HuH-7.5 (cell line): ENCODE measurements around the gene TRIM50.
"Not testable (repeated sequence)": the region's sequence is repeated elsewhere in the genome, so short reads cannot be mapped to it uniquely, and the experiment has no call there.

Experiments
- DNase-seq: peaks from one replicate; pipeline ENCODE4 v3.0.0; 2011; ENCODE audit warnings: low spot score

Gene TRIM50

DNA sequence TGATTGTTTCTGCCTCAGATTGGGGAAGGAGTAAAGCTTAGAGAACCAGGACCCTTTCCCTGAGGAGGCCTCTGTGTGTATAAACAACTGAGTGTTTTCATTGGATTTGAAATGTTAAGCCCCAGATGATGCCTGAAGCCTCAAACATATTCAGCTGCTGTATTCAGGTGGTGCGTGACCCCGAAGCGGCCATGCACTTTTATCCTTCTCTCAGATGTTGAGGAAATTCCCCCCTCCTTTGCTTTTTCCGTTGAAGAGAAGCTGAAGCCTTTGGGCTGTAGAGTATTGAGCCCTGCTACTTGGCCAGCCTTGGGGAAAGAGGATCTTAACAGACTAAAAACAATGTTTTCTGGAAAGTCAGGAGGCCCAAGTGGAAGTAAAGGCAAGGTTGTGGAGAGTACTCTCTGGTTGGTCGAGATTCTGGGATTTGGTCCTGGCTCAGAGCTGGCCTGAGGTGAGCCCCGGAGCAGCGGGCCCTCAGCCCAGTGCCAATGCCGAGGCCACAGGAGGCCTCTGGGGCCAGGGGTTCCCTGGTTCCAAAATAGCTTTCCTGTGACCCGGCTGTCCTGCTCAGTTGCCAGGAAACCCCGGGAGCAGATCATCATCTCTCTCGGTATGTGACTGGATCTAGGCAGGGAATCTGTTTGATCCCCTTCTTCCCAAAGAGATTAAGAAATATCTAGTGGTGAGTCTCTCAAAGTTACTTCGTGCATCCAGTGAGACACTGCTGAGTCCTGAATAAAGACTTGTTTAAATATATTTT is 22.6 kb upstream of the TRIM50 start:
- DNase-seq, result no peak

DNA sequence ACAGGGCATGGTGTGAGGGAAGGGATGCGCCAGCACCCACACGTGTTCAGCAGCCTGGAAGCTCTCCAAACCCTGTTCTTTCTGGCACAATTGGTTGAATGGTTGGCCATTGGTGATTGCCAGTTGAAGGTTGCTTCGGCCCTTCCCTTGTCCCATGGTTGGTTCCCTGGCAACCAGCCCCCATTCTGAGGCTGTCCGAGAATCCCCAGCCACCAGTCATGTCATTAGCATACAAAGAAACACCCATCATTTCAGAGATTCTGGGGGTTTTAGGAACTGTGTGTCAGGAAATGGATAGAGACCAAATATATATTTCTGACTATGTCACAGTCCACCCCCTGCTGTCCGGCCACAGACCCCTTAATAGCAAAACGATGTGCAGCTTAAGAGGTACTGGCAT is 21.9 kb upstream of the TRIM50 start:
- no peak for DNase-seq

DNA sequence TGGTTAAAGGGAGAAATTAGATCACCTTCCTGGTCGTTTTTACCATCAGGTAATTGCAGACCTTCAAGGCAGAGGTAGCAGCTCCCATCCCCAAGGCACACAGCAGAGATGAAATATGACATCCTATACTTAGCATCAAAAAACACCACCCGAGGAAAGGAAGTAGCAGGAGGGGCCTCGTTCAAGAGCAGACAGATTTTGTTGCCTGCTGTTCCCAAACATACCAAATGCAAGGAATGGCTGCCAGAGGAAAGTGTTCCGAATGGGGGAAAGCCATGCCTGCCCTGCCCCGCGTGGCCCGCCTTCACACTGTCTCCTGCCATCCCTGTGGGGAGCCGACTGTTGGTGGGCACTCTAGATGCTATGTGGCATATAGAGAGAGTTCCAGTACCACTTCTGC is 18.1 kb upstream of the TRIM50 start:
- DNase-seq, result no peak

DNA sequence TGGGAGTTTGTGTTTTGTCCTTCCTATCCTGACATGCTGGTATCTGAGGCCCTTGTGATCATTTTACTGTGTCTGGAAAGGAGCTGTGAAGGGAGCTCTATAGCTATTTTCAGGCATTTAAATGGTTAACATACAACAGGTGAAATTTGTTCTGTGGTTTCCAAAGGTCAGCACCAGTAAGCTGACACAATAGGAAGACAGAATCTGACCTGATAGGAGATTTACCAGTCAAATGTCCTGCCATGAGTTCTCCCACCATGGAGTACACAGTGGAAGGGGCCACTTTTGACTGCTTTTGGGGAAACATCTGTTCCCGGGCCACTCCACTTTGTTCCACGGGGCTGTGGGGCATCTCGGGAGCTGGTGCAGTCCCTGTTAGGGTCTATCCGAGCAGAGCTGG is 17.7 kb upstream of the TRIM50 start:
- DNase-seq, result no peak

DNA sequence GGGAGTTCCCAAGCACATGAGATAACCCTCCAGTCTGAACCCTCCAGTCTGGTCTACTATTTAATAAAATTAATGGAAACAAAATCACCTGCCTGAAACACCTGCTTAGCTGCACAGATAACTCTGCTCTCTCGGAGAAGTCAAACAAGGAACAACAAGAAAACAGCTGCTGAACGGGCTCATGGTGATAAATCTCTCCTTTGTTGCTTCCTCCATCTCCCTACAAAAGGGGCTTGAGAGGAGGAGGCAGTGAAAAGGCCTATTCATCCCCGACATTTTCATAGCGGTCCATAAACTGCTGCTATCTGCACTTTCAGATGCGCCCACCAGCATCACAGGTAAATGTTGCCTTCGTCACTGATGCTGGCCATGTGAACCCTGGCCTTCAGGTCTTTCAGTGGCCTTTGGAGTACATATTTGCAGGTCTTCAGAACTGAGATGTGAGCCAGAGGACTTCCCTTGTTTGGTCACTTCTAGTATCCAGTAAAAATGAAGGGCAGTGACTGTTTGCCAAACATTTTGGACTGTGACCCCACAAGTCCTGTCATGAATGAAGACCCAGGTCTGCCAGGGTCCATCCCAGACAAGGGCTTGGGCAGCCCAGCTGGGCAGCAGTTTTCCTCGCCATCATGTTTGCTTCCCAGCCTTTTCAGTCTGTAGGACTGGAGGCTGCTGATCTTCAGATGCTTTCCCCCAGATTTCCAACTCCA is 15.9 kb upstream of the TRIM50 start:
- DNase-seq, result no peak

DNA sequence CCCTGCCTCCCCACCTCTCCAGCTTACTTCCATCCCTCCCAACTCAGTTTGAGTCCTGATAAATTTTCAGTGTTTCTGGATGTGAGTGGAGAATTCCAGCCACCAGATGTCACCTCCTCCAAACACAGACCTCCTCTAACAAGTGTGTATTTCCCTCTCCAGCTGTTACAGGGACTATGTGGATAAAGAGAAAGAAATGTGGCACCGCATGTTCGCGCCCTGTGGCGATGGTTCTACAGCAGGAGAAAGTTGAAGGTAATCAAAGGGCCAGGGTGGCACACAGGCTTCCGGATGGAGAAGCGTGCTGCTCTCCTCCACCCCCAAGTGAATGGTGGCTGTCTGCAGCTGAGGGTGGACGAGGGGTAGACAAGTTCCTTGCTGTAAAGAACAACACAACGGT is 14.8 kb upstream of the TRIM50 start:
- DNase-seq, result peak; percentile 77

DNA sequence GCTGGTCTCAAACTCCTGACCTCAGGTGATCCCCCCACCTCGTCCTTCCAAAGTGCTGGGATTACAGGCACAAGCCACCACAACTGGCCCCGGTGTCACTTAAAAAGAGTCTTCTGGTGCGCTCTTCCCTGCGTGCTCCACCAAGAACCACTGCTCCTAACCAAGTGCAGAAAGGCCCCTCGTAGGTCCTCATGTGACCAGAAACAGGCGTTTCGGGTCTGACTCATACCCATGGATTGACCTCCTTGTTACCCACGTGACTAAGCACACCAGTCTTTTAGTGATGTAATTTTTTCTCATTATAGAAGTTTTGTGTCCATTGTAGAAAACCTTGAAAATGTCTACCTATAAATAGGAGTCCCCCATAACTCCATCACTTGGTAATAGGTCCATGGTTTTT is 14.0 kb upstream of the TRIM50 start:
- DNase-seq, result no peak

DNA sequence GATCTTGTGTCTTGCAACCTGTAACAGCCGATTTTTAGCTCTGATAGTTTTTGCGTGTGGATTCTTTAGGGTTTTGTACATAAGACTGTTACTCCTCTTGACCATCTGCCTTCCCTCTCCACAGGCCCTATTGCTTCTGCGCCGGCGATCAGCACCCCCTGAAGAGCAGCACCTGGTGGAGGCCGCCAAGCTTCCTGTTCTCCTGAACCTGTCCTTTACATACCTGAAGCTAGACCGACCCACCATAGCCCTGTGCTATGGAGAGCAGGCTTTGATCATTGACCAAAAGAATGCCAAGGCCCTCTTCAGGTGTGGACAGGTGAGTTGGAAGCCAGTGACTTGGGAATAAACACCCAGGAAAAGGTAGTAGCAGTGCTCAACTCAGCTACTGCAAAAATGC is 12.6 kb upstream of the TRIM50 start:
- DNase-seq, result no peak

DNA sequence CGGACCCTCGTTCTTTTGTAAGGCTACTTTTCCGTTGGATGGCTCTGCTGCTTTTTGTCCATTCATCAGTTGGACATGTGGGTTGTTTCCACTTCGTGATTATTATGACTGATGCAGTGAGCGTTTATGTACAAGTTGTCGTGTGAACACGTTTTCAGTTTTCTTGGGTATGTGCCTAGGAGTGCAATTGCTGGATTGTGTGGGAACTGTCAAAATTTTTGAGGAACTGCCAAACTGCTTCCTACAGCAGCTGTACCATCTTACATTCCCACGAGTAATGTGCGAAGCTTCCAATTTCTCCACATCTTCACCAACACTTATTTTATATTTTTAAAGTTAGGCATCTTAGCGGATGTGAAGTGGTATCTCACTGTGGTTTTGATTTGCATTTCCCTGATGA is 10.4 kb upstream of the TRIM50 start:
- DNase-seq, result no peak

DNA sequence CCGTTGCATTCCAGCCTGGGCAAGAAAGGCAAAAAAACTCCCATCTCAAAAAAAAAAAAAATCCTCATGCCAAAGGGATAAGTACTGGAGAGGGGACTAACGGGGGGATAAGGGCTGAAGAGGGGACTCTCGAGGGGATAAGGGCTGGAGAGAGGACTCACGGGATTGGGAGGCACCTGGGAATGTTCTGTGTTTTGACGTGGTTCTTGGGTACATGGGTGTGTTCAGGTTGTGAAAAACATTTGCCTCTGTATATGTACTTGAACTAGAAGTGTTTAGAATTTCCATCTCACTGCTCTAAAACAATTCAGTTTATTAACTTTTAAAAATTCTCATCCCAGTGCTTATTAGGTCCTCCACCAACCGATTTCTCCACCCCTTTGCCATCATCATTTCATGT is 4.6 kb upstream of the TRIM50 start:
- no peak for DNase-seq

DNA sequence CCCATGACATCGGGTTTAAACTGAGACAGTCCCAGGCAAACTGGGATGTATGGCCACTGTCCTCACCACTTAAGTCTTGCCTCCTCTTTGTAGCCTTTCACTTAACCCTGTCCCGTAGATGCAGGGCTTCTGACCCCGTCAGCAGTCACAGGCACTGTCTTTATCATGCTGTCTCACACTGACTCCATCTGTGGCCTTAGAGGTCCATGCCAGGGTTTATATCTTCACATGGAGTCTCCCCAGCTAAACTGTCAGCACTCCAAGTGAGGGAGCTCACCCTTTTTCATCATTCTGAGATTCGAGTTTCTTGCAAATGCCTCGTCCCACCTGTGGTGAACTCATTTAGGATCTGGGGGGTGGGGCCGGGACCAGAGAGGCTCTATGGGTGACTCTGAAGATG is 2.9 kb upstream of the TRIM50 start:
- no peak for DNase-seq

DNA sequence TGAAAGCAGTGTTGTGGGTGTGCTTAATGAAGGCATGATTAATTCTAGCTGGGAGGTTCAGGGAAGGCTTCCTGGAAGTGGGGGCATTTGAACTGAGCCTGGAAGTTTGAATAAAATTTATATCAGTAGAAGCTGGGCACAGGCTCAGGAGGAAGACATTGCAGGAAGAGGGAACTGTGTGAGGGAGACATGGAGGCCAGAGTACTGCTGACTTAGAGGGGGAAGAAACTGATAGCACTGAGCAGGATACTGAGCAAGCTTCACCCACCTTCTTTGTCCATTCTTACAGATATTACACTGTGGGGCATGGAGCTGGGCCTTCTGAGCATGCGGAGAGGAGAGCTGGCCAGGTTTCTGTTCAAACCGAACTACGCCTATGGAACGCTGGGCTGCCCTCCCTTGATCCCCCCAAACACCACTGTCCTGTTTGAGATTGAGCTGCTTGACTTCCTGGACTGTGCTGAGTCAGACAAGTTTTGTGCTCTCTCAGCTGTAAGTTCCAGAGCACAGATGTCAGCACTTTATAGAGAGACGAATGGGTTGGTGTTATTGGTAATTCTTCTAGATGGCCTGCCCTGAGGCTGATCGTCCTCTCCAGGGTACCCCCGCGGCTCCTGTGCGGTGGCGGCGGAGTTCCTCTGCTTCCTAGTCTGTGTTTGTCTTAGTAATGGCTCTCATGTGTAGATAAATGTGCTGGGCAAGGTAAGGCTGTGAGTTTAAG is 2.1 kb upstream of the TRIM50 start:
- no peak for DNase-seq

DNA sequence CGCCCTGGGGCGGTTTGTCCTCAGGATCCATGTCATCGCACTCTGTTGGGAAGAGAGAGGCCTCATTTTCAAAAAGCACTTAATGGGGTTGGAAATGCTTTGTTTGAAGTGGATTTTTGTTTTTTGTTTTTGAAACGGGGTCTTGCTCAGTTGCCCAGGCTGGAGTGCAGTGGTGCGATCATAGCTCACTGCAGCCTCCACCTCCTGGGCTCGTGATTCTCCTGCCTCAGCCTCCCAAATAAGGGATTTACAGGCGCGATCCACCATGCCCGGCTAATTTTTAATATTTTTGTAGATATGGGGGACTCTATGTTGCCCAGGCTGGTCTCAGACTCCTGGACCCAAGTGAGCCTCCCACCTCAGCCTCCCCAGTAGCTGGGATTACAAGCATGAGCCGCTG is 814 bp upstream of the TRIM50 start:
- no peak for DNase-seq

DNA sequence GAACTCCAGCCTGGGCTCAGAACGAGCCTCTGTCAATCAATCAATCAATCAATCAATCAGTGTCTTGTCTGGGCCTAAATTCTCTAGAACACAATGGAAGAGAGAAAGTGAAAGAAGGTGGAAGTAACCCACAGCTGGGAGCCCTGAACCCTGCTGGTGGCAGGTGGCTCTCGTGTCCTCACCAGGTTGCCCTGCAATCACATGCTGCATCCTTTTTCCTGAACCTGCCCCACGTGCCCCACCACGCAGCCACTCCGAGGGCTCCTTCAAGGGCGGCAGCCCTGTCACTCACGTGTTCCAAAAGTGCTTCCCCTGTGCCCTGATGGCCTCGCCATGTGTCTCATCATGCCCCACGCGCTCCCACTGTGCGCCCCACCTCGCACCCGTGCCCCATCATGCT is 433 bp downstream of the TRIM50 start:
- not testable (repeated sequence) for DNase-seq

DNA sequence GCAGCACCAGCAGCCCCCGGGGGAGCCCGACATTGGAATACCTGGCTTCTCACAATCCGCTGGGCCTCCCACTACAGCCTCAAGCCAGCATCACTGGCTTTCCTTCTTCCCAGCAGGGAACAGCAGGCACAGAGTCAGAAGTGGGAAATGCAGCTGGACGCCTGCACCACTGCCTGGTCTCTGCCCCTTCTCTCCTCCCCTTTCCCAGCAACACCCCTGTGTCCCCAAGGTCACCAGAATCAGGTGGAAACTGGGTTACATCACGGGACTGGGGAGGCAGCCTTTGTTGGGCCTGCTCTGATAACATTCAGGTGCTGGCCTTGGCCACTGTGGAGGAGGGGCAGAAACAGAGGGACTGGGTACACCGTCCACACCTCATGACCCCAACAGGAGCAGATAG is 2.5 kb downstream of the TRIM50 start:
- DNase-seq, result not testable (repeated sequence)

DNA sequence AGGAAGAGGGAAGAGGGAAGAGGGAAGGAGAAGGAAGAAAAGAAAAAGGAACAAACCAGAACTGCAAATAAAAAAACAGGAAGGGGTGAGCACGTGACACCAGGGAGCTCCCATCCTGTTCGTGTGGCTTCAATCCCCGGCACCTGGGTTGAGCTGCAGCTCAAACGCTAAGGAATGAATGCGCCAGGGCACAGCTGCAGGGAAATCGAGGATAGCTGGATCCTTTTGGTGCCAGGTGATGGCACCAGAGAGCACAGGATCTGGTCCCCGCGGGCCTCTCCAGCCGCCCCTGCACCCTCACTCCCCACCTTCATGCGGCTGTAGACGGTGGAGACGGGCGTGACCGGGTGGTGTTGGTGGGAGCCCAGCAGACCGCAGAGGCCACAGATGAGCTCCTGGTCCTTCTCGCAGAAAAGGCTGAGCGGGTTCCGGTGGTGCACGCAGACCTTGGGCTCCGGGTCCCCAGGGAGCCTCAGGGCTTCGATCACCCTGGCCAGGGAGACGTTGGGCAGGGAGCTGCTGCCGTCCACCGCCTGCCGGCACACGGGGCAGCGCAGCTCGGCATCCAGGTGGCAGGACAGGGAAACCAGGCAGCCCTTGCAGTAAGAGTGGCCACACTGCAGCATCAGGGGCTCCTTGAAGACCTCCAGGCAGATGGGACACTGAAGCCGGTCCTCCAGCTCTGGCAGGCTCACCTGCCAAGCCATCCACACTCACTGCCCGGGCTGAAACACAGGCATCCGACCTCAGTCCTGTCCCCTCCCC is 3.6 kb downstream of the TRIM50 start:
- peak; percentile 77 for DNase-seq

DNA sequence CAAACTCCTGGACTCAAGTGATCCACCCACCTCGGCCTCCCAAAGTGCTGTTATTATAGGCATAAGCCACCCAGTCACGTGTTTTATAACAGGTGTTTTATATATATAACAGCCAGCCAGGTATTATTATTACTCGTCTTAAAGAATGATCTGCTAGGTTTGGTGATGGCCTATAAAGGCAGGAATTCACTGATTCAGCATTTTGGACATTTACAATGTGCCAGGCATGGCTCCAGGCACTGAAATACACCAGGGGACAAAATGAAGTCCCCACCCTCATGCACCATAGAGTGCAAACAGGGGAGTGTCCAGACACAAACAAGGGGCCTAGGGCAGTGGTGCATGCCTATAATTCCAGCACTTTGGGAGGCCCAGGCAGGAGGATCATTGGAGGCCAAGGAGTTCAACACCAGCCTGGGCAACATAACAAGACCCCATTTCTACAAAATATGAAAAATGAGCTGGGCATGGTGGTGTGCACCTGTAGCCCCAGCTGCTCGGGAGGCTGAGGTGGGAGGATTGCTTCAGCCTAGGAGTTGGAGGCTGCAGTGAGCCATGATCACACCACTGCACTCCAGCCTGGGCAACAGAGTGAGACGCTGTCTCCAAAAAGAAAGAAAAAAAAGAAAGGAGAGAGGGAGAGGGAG is 4.3 kb downstream of the TRIM50 start:
- DNase-seq, result not testable (repeated sequence)

DNA sequence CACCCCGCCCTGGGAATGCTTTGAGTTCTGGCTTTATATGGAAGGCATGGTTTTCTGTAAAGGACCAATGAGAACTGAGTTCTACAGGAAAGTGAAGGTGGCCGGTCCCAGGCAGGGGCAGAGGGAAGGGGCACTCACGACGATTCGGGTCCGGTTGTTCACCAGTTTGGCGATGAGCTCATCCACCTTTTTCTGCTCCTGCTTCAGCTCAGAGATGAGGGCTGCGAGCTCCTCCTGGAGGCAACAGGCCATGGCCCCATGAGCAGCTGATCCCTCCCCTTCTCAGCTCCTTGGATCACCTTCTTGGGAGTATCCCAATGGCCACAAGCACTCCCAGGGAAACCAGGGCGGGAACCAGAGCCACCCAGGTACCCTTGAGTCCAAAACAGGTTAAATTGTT is 7.9 kb downstream of the TRIM50 start:
- DNase-seq, result not testable (repeated sequence)

DNA sequence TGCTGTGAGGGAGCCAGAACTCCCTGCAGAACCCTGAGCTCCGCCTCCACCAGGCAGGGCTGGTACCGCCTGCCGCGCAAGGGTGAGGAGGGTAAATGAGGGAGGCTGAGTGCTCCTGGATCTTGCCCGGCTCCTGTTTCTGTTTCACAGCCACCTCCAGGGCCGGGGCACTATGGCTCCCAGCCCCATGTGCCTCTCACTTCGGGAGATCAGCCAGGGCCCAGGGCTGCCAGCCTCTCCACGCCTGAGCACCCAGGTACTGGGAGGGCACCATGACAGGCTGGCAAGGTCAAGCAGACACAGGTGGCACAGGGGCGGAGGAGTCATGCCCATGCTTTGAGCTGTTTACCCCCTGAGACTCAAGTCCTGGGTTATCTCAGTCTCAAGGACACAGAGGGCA is 8.3 kb downstream of the TRIM50 start:
- not testable (repeated sequence) for DNase-seq

DNA sequence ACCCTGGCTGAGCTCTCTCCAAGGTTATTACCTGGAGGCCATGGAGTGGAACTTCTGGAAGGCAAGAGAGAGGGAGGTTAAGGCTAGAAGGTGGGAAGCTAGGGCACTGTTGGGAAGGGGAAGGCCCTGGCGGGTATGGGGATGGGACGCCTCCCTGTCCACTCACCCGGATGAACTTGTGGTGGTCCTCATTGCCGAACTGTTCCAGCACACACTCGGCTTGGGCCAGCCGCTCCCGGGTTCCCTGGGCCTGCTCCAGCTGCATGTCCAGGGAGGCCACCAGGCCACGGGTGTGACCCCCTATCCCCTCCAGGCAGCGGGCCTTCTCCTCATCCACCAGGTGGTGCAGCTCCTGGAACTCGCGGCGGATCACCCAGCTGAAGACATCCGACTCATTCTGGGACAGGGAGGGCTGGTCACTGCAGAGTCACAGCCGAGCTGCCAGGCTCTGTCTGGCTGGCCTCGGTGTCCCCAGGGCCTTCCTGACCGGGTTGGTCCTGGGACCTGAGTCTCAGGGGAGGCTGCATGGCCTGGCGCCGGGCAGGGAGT is 9.2 kb downstream of the TRIM50 start:
- DNase-seq, result not testable (repeated sequence)

DNA sequence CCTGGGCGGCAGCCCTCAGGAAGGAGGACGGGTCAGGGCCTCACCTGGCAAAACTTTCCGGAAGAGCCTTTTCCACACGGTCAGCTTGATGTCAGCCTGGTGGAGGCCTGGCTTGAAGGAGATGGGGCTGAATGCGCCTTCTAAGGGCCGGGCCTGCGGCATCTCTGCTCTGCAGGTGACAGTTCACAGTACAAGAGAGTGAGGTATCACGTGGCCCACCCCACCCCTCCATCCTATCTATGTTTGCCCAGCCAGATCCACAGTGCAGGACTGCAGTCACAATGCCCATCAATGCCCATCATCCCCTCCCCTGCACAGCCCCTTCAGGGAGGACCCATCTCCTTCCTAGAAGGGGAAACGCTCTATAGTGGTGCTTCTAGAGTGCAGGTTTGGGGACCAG is 11.4 kb downstream of the TRIM50 start:
- no peak for DNase-seq

DNA sequence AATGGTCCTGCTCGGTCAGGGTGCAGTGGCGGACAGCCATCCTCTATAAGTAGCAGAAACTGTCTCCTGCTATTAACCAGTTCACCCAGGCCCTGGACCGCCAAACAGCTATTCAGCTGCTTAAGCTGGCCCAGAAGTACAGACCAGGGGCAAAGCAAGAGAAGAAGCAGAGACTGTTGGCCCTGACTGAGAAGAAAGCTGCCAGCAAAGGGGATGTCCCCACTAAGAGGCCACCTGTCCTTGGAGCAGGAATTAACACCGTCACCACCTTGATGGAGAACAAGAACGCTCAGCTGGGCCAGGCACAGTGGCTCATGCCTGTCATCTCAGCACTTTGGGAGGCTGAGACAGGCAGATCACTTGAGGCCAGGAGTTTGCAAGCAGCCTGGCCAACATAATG is 13.6 kb downstream of the TRIM50 start:
- DNase-seq, result no peak
